ENCODE results near the gene ABI1. TPM values are rescaled to one million over a fixed set of nuclear protein-coding genes. Genes with fewer than 3 reads are reported as not detected.

The ABI1 gene
- total RNA-seq, 1 donor from 2014 or later, result 38.1 TPM

DNA sequence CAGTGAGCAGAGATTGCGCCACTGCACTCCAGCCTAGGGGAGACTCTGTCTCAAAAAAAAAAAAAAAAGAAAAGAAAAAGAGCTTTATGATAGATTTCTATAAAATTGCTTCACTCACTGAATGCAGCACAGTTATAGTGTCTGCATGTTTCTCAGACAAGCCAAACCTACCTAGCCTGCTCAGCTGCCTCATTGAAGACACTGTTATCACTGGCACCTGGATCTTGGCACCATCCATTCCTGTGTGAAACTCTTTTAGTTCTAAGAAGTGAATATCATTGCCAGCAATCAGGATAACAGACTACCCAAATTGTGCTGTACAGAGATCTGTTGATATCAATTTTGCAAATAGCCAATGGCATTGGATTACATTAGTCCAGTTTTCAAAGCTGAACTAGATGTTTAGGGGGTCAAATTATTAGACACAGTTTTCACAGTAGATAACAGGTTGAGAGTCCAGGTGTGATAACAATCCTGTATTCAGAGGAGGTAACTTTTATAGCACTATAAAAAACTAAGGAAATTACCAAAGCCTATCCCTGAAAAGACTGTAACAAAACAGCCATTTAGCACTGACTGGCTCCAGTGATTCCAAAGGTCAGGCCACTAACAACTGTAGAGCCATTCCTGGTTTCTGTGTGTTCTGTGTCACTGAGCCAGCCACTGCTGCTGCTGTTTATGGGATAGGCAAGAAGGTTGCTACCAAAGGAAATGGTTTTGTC is 146.2 kb downstream of the ABI1 start:
- DNase-seq (ENCODE audit: low read depth), result peak; percentile 49

- no peak for DNase-seq (ENCODE audit: low read depth)
These were observed 149.4 kb downstream of the ABI1 start for GRCh38 chr10:26711324-26711723.

- no peak for DNase-seq (ENCODE audit: low read depth)
These were observed 153.8 kb downstream of the ABI1 start for GRCh38 chr10:26706936-26707335.

DNA sequence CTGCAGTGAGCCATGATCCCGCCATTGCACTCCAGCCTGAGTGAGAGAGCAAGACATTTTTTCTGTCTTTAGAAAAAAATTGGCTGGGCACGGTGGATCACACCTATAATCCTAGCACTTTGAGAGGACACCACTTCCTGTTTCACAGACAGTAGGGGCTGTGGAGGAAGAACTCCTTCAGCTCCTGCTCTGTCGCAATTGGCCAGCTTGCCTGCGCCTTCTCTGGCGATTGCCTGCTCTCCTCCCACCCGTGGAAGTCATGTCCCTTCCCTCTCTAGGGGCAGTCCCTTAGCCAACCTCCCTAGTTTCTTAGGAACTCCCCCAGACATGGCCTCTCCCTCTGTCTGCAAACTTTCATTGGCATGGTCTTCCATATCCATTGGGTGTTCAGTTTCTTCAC is 154.6 kb downstream of the ABI1 start:
- no peak for DNase-seq (ENCODE audit: low read depth)

DNA sequence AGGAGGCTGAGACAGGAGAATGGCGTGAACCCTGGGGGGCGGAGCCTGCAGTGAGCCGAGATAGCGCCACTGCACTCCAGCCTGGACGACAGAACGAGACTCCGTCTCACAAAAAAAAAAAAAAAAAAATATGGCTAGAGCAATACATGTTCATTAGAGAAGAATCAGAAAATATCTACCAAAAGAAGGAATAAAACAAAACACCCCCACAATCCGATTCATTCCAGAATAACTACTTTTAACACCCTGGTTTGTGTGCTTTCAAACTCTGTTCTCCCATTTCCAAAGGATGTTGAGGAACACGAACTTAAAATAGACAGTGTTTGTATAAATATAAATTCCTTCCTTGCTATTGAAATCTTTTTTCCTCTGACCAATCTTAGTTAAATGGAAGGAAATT is 156.8 kb downstream of the ABI1 start:
- DNase-seq (ENCODE audit: low read depth), result no peak

- DNase-seq (ENCODE audit: low read depth), result peak; percentile 77
These were observed 157.7 kb downstream of the ABI1 start for GRCh38 chr10:26703096-26703495.

DNA sequence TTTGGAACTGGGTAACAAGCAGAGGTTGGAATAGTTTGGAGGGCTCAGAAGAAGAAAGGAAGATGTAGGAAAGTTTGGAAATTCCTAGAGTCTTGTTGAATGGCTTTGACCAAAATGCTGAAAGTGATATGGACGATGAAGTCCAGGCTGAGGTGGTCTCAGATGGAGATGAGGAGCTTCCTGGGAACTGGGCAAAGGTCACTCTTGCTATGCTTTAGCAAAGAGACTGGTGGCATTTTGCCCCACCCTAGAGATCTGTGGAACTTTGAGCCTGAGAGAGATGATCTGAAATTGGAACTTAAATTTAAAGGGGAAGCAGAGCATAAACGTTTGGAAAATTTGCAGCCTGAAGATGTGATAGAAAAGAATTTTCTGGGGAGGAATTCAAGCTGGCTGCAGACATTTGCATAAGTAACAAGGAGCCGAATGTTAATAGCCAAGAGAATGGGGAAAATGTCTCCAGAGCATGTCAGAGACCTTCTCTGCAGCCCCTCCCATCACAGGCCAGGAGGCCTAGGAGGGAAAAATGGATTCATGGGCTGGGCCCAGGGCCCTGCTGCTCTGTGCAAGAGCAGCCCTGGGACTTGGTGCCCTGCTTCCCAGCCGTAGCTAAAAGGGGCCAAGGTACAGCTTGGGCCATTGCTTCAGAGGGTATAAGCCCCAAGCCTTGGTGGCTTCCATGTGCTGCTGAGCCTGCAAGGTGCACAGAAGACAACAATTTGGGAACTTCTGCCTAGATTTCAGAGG is 159.7 kb downstream of the ABI1 start:
- DNase-seq (ENCODE audit: low read depth), result no peak

DNA sequence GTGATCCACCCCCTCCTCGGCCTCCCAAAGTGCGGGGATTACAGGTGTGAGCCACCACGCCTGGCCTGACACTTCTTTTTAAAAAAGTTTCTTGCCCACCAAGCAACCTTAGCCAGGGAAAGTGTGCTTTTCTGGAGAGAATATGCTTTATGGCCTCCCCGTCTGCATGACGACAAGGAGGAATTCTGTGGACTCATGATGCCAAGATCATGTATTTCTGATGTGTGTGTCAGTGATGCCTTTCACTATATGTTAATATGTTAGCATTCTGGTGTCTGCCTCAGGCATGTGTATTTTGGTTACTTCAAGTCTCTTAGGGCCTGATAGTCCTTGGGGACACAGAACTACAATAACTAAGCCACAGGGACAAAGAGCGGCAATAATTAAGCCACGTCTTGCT is 161.1 kb downstream of the ABI1 start:
- DNase-seq (ENCODE audit: low read depth), result no peak

DNA sequence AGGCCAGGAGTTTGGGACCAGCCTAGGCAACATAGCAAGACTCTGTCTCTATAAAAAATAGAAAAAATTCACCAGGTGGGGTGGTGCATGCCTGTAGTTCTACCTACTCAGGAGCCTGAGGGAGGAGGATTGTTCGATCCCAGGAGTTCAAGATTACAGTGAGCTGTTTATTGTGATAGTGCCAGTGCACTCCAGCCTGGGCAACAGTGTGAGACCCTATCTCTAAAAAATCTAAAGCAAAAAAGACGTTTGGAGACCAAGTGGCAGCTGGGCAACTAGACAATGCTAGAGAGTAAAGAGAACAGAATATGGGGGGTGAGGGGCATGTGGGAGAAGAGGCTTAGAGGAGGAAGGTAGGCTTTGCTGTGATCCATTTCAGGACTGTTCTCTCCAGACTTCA is 161.8 kb downstream of the ABI1 start:
- no peak for DNase-seq (ENCODE audit: low read depth)

DNA sequence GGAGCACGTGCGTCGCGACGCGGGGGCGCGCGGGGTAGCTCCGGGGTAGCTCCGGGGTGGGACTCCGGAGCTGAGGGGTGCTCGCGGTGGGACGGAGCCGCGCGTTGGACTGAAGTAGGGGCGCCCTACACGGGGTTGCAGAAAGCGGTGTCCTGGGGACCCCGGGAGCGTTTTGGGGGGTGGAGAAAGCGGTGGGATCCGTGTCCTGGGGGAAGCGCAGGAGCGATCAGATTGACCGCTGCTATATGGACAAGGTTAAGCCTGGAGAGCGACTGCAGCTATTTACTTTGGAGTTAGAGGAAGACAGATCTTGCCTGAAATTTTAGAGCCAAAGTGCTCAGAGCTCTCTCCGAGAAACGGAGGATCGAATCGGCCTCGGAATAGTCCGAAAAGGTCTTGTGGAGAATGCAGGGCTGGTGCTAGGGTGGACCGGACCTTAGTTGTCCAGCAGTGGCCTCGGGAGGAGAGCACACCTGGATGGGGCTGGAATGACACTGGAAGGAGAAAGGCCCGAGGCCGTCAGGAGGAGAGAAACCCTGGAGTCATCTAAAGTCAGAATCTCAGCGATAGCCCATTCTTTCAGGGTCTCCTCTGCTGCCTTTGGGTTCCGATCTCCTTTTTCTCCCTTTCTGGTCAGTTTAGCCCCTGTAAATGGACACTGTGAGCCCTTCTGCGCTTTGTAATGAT is 162.7 kb downstream of the ABI1 start:
- no peak for DNase-seq (ENCODE audit: low read depth)

- peak; percentile 26 for DNase-seq (ENCODE audit: low read depth)
These were observed 163.4 kb downstream of the ABI1 start, which contains the start of gene PDSS1 for GRCh38 chr10:26697163-26697921. Gene PDSS1 (plus strand): TSS chr10:26697701. CDS start chr10:26697712, 11 bp downstream.

GRCh38 chr10:26696786-26697162 is 164.0 kb downstream of the ABI1 start:
- peak; percentile 66 for DNase-seq (ENCODE audit: low read depth)

Other genes with a start within 250 kb of the ABI1 start
- gene PDSS1, start 163.3 kb downstream of the ABI1 start, total RNA-seq, result 6.9 and 8.0 TPM in 2 replicates
- 4.9 and 14.6 TPM in 2 replicates for gene ANKRD26, start 239.5 kb upstream of the ABI1 start, total RNA-seq